Measurements from ENCODE around the gene TAS1R2. TPM values are rescaled to one million over a fixed set of nuclear protein-coding genes. Genes with fewer than 3 reads are reported as not detected.

Gene TAS1R2
- total and polyA plus RNA-seq, 2 of the 4 experiments (the other 2 are of a cell fraction): not detected

DNA sequence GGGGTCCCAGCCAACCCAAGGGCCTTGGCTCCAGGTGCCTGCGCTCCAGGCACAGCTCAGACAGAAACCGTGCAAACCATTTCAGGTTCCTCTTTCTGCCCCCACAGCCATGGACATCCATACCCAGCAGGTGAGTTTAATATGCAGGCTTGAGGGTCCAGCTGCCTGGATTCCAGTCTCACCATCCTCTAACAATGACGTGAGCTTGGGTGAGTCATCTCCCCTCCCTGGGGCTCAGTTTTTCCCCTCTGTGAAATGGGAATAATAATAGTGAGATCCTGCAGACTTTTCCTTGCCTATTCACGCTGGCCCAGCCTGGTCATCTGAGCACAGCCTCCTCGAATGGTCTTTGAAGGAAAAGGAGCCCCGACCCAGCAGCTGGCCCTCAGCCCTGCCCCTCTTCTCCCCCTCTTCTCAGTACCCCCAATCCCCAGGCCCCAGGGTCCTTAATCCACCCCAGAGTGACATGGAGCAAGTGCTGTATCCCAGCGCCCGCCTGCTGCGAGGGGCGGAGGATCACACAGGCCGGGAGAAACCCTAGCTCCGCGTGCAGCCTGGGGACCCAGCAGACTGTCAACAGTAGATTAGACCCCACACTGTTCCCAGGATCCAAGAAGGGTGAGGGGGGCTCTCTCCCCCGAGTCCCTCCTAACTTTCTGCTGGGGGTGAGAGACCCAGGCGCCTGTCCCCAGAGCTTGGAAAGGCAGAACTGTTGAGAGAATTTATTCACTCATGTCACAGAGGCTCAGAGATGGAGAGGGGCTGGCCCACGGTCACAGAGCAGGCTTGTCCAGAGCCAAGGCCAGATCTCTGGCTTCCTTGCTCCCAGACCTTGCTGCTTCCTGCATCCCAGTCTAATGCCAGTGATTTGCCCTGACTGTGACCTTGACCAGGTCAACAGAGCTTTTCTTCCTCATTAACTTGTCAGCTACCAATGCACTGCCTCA lies 49.2 kb downstream of the TAS1R2 start (continued):
- no peak for TF ChIP-seq RFX5 (IDR thresholded peaks at IDR 0.05; ENCODE audit: low read depth, low read length)

- no peak for DNase-seq
- Histone ChIP-seq H3K36me3 (ENCODE audit: control insufficient read depth, insufficient read depth, low read length) (no peaks in the 10 kb centered on the region), H4K91ac (ENCODE audit: insufficient read depth, low read depth, low read length) (no peak overlapping the region), H2BK120ac (ENCODE audit: low read depth, low read length) (no peak overlapping the region), H3K4ac (ENCODE audit: low read depth, low read length) (no peak overlapping the region), H2BK20ac (ENCODE audit: low read depth, low read length) (no peak overlapping the region), H2AK9ac (replicated peaks; ENCODE audit: low read depth, low read length, poor library complexity) (no peak overlapping the region), H3K9me3 (ENCODE audit: control insufficient read depth, insufficient read depth, low read length) (no peaks in the 10 kb centered on the region), H2BK5ac (ENCODE audit: low read depth, low read length, poor library complexity, severe bottlenecking) (no peak overlapping the region), H3K27ac (ENCODE audit: insufficient read depth, low read length) (no peak overlapping the region), H2AFZ (replicated peaks; ENCODE audit: low read length, poor library complexity) (no peak overlapping the region), H4K8ac (ENCODE audit: low read depth in 2 of 2, low read length in 2 of 2) (no peak overlapping the region), H2BK15ac (ENCODE audit: low read depth, low read length) (no peak overlapping the region), H4K5ac (ENCODE audit: low read depth, low read length) (no peak overlapping the region), H3K9me1 (ENCODE audit: insufficient read depth, low read length) (no peaks in the 10 kb centered on the region), H3K4me3 (ENCODE audit: insufficient read depth, low read depth, low read length) (no peak overlapping the region), H3K23ac (ENCODE audit: low read depth, low read length) (no peak overlapping the region), H3K9ac (ENCODE audit: low read depth, low read length) (no peak overlapping the region), H3K4me1 (ENCODE audit: control insufficient read depth, insufficient read depth, low read length) (no peaks in the 10 kb centered on the region), H3K4me2 (ENCODE audit: low read depth, low read length) (no peak overlapping the region), H3K18ac (ENCODE audit: low read depth, low read length) (no peak overlapping the region), H3K27me3 (ENCODE audit: control insufficient read depth, insufficient read depth, low read length) (peaks cover 7% of the 10 kb centered on the region), H3K14ac (replicated peaks; ENCODE audit: low read depth, low read length) (no peak overlapping the region), H3K79me1 (ENCODE audit: low read depth in 1 of 2, low read length in 2 of 2) (no peaks in the 10 kb centered on the region), H3K56ac (ENCODE audit: extremely low read depth, insufficient read depth, low read length) (no peak overlapping the region), H4K20me1 (ENCODE audit: insufficient read depth, low read length) (no peaks in the 10 kb centered on the region), H2AK5ac (ENCODE audit: low read depth, low read length) (no peak overlapping the region)
- intact Hi-C loops (cut with micrococcal nuclease) (no loop called here), in situ Hi-C loops (cut with MboI; ENCODE audit: low sequenced_read_pairs) (no loop called here), dilution Hi-C loops (cut with HindIII; ENCODE audit: low sequenced_read_pairs, unreplicated experiment) (no loop called here)
- ChIA-PET CTCF (no interaction called here), POLR2A (ENCODE audit: unreplicated experiment) (no interaction called here)
- BruUV-seq (replicated peaks): no TSS peak
- no peak for ATAC-seq (ENCODE audit: low read depth)
- 23% methylated on average over 2 of the region's 8 CpGs; no CpG with 5 or more reads in 1 of the 2 experiments for WGBS, 2 experiments (ENCODE audit: extremely low coverage in 2 of 2, insufficient read length in 1 of 2)
- TF ChIP-seq USF2 (IDR thresholded peaks at IDR 0.05; ENCODE audit: low read depth, low read length): no peak
- no peak for TF ChIP-seq MXI1 (IDR thresholded peaks at IDR 0.05; ENCODE audit: borderline replicate concordance, low read depth, low read length)
- TF ChIP-seq CHD1 (IDR thresholded peaks at IDR 0.05; ENCODE audit: low read depth, low read length): no peak
Observed at GRCh38 chr1:18808550-18808949, 50.9 kb downstream of the TAS1R2 start.
